Fibroblast of villous mesenchyme (primary cell): ENCODE measurements around the gene SKA3. TPM values are rescaled to one million over a fixed set of nuclear protein-coding genes. Genes with fewer than 3 reads are reported as not detected.
"Not testable (repeated sequence)": the region's sequence is repeated elsewhere in the genome, so short reads cannot be mapped to it uniquely, and the experiment has no call there.

Experiments
- DNase-seq: peaks from one replicate; pipeline ENCODE4 v3.0.0-alpha.2; 2010; ENCODE audit warnings: low read depth
- H3K4me3 ChIP-seq: 2 replicates; pipeline ENCODE4 v1.5.1; 2011; ENCODE audit warnings: low read depth, mild to moderate bottlenecking, low read length
- total RNA-seq: library from RNA; depleted of rRNA; stranded (reverse); fragments of >200 nt; gene quantifications from 2 replicates; pipeline ENCODE4 v1.2.3, GENCODE V29; 2012
- TF ChIP-seq, protein P1 (sequence below): IDR thresholded peaks from 2 replicates; pipeline ENCODE4 v1.5.1; 2012; ENCODE audit warnings: low read depth, mild to moderate bottlenecking, low read length; ENCODE audit not compliant: insufficient read depth

The SKA3 gene
- total RNA-seq, 1 donor: 24.2 TPM

DNA sequence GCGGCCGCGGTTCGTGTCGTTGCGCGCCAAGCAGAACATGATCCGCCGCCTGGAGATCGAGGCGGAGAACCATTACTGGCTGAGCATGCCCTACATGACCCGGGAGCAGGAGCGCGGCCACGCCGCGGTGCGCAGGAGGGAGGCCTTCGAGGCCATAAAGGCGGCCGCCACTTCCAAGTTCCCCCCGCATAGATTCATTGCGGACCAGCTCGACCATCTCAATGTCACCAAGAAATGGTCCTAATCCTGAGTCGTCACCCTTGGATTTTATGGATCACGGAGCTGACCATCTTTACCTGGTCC, 581 bp upstream of the SKA3 start:
- H3K4me3 ChIP-seq: peak overlapping the region; percentile 96
- TF ChIP-seq, protein P1, sequence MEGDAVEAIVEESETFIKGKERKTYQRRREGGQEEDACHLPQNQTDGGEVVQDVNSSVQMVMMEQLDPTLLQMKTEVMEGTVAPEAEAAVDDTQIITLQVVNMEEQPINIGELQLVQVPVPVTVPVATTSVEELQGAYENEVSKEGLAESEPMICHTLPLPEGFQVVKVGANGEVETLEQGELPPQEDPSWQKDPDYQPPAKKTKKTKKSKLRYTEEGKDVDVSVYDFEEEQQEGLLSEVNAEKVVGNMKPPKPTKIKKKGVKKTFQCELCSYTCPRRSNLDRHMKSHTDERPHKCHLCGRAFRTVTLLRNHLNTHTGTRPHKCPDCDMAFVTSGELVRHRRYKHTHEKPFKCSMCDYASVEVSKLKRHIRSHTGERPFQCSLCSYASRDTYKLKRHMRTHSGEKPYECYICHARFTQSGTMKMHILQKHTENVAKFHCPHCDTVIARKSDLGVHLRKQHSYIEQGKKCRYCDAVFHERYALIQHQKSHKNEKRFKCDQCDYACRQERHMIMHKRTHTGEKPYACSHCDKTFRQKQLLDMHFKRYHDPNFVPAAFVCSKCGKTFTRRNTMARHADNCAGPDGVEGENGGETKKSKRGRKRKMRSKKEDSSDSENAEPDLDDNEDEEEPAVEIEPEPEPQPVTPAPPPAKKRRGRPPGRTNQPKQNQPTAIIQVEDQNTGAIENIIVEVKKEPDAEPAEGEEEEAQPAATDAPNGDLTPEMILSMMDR: no peak
- DNase-seq: no peak

DNA sequence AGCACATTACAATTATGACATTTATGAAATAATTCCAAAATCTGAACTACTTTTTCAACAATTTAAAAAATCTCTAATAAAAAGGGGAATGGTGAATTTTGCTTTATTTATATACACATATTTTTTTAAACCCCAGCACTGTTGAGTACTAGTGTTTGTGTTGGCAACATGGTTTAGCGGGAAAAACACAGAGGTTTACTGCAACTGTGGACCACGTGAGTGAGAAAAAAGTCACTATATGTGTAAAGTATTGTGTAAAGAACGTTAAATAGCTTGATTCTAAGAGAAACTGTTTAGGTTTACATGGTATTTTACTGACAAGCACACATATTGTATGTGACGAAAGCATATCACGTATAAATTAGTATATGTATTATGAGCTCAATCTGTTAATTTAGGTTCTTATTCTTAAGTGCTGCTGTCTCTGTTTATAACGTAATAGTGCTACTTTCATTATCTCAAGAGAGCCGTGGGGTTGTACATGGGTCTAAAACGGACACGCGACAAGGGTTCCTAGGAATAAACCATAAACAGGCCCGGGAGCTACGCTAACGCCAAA, 617 bp downstream of the SKA3 start:
- DNase-seq: peak; percentile 58
- peak overlapping the region; percentile 96 for H3K4me3 ChIP-seq
- TF ChIP-seq, protein P1: no peak

DNA sequence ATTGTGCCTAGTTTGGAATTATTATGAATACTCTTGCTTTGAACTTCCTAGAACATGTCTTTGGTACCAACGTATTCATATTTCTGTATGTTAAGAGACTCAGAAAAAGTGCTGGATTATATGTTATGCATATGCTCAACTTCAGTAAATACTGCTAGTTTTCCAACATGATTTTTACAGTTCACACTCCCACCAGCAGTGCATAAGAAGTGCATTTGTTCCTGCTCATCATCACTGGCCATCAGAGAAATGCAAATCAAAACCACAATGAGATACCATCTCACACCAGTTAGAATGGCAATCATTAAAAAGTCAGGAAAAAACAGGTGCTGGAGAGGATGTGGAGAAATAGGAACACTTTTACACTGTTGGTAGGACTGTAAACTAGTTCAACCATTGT, 2.6 kb downstream of the SKA3 start:
- H3K4me3 ChIP-seq, DNase-seq: not testable (repeated sequence)

DNA sequence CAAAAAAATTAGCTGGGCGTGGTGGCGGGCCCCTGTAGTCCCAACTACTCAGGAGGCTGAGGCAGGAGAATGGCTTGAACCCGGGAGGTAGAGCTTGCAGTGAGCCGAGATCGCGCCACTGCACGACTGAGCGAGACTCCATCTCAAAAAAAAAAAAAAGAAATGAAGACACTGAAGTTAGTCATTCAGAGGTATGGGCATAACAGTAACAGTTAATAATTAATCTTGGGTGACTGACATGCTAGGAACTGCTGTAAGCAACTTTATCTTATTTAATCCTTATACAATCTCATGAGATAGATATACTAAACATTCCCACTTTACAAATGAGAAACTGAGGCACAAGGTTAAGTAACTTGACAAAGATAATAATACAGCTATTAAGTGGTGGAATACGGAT, 4.9 kb downstream of the SKA3 start:
- TF ChIP-seq, protein P1: no peak
- no peak overlapping the region for H3K4me3 ChIP-seq
- DNase-seq: no peak

DNA sequence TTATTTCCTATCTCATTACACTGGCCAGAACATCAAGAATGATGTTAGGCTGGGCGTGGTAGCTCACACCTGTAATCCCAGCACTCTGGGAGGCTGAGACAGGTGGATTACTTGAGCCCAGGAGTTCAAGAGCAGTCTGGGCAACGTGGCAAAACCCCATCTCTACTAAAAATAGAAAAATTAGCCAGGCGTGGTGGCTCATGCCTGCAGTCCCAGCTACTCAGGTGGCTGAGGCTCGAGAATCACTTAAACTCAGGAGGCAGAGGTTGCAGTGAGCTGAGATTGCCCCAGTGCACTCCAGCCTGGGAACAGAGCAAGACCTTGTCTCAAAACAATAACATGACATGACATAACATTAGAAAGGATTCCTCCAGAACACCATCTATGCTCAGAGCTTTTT, 10.7 kb downstream of the SKA3 start:
- H3K4me3 ChIP-seq: not testable (repeated sequence)

DNA sequence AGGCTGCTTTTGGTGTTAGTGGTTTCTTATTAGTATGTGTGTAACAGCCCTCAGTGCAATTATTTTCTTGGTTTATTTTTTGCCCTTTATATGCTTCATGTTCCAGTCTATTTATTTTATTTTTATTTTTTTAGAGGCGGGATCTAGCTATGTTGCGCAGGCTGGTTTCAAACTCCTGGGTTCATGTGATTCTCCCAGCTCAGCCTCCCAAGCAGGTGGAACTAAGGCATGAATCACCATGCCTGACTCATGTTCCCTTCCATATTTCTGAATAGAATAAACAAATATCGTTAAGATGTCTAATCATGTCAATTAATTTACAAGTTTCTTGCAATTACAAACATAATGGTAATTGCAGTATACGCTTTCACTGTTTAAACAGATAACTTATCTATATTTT, 11.7 kb downstream of the SKA3 start:
- no peak for DNase-seq
- TF ChIP-seq, protein P1: no peak
- no peak overlapping the region for H3K4me3 ChIP-seq

More for the DNA sequence above, 10.7 kb downstream of the SKA3 start:
- DNase-seq: not testable (repeated sequence)

DNA sequence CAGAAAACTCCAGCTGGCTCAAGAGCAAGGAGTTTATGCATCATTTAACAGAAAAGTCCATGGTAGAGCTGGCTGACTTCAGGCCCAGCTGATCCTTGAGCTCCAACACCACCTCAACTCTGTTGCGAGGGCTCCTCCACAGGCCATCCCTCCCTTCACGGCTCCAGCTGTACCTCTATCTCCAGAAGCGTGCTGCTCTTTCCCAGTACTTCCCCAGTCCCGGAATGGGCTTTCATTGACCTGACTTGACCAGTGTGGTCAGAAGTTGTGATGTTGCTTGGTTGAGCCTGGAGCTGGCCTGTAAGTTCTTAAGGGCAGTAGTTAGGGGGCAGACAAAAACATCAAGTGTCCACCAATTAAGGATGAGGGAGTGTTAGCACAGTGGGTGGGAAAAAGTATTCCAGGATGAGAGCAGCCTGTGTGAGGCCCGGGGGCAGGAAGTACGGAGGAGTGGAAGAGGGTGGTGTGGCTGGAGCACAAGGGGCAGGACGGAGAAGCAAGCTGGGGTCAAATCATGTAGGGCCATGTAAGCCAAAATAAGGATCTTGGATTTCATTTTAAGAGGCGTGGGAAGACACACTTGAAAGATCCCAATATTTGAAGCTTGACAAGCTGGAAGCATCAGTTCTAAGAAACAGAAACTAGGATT, 24.0 kb downstream of the SKA3 start:
- TF ChIP-seq, protein P1: no peak
- no peak for DNase-seq
- no peak overlapping the region for H3K4me3 ChIP-seq

DNA sequence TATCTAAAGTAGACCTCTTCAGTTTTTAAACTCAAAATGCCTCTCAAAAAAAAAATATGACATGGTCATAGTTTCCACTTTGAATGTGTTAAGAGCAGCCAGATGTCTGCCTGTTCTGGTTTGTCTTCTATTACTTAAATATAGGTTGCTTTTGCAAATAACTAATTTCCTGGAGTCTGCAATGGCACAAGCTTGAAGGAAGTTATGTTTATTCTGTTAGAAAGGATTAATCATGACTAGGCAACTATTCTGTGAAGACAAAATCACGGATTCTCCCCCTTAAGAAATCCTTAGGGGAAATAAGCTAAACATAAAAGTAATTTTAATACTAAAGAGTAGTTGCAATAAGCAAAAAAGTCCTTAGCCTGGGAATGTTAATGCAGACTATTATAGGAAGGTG, 26.3 kb downstream of the SKA3 start:
- DNase-seq: no peak
- TF ChIP-seq, protein P1: no peak
- H3K4me3 ChIP-seq: no peak overlapping the region
